T-cell (primary cell): ENCODE measurements around the gene ASB13. TPM values are rescaled to one million over a fixed set of nuclear protein-coding genes. Genes with fewer than 3 reads are reported as not detected.

Experiments
- ATAC-seq, 4 experiments: fragments of 200-7000 bp in 3 of 4; fragments of 150-1000 bp in 1 of 4; cut with Tn5 transposase; replicated peaks in 1 of 4; 1 replicate in 3 of 4; 2 replicates in 1 of 4; pipeline ENCODE4 v1.10.0; 2021; ENCODE audit warnings: moderate library complexity in 3 of 4, mild to moderate bottlenecking in 2 of 4, moderate number of reproducible peaks in 1 of 4
- CTCF ChIA-PET, 2 donors: fragments of 300-600 bp; sonication (Branson Sonifier 250); formaldehyde crosslinking; loops; one replicate each; lab custom pipeline; 2022; ENCODE audit warnings: antibody characterized with exemption in 2 of 2; lab: Charles Lee
- POLR2A ChIA-PET, 2 donors: fragments of 300-600 bp; sonication (Branson Sonifier 250); formaldehyde crosslinking; loops; one replicate each; lab custom pipeline; 2022; ENCODE audit warnings: antibody characterized with exemption in 2 of 2; lab: Charles Lee
- DNase-seq, 35 experiments: peaks; one replicate each; pipeline versions ENCODE4 v3.0.0 to v3.0.0-alpha.2; 2013 to 2023
- H3K27ac ChIP-seq: one replicate; pipeline ENCODE4 v1.5.1; 2013; ENCODE audit warnings: low read length
- H3K27me3 ChIP-seq, 2 experiments: replicated peaks in 1 of 2; 1 replicate in 1 of 2; 2 replicates in 1 of 2; pipeline versions ENCODE4 v1.6.1 to v1.7.0; 2013; ENCODE audit warnings: low read length in 1 of 2, mixed read lengths in 1 of 2; ENCODE audit not compliant: control insufficient read depth in 2 of 2, insufficient read depth in 2 of 2; ENCODE audit errors: extremely low read depth in 1 of 2
- H3K36me3 ChIP-seq, 2 donors: 1 replicate in 1 of 2; 2 replicates in 1 of 2; pipeline versions ENCODE4 v1.6.1 to v1.7.0; 2013; ENCODE audit warnings: low read length in 1 of 2; ENCODE audit not compliant: control insufficient read depth in 2 of 2, insufficient read depth in 1 of 2; ENCODE audit errors: extremely low read depth in 1 of 2
- H3K4me1 ChIP-seq, 2 experiments: 1 replicate in 1 of 2; 2 replicates in 1 of 2; pipeline versions ENCODE4 v1.6.1 to v1.7.0; 2013; ENCODE audit warnings: low read length in 2 of 2, mixed read lengths in 1 of 2; ENCODE audit not compliant: insufficient read depth in 2 of 2, control insufficient read depth in 1 of 2; ENCODE audit errors: extremely low read depth in 1 of 2
- H3K4me3 ChIP-seq, 2 donors: 1 replicate in 1 of 2; 2 replicates in 1 of 2; pipeline versions ENCODE4 v1.5.1 to v1.7.0; 2013; ENCODE audit warnings: mild to moderate bottlenecking in 2 of 2, low read length in 1 of 2, moderate library complexity in 1 of 2; ENCODE audit not compliant: control insufficient read depth in 1 of 2; ENCODE audit errors: extremely low read depth in 1 of 2
- H3K9me3 ChIP-seq: 2 replicates; pipeline ENCODE4 v1.7.0; 2013
- H3K27ac Mint-ChIP-seq, 2 donors: one replicate each; pipeline ENCODE4 v1.8.0; 2020 to 2021; ENCODE audit warnings: mild to moderate bottlenecking in 2 of 2, mixed read lengths in 2 of 2
- H3K27me3 Mint-ChIP-seq, 2 donors: one replicate each; pipeline ENCODE4 v1.8.0; 2021 to 2022; ENCODE audit warnings: mixed read lengths in 2 of 2
- H3K36me3 Mint-ChIP-seq: one replicate; pipeline ENCODE4 v1.8.0; 2021; ENCODE audit warnings: mixed read lengths
- H3K4me1 Mint-ChIP-seq, 3 donors: one replicate each; pipeline ENCODE4 v1.8.0; 2020 to 2022; ENCODE audit warnings: mixed read lengths in 3 of 3, mild to moderate bottlenecking in 1 of 3
- H3K4me3 Mint-ChIP-seq, 3 donors: one replicate each; pipeline ENCODE4 v1.8.0; 2020 to 2022; ENCODE audit warnings: mild to moderate bottlenecking in 3 of 3, mixed read lengths in 3 of 3, moderate library complexity in 3 of 3
- H3K9me3 Mint-ChIP-seq, 3 donors: one replicate each; pipeline ENCODE4 v1.8.0; 2020 to 2022; ENCODE audit warnings: mixed read lengths in 3 of 3
- WGBS: methylation state at CpG from one replicate; pipeline ENCODE4 v1.1.5; 2013; ENCODE audit warnings: missing lambda C conversion rate; ENCODE audit not compliant: insufficient coverage; 5-methylcytosine and 5-hydroxymethylcytosine counted together
- total RNA-seq, 35 experiments: library from RNA in 6 of 35; stranded (reverse) in 6 of 35; fragments of 120-200 nt in 1 of 35; gene quantifications; one replicate each; pipeline versions ENCODE4 v1.2.1 to v1.2.4 and lab custom pipeline; 2013 to 2026

Gene ASB13
- total RNA-seq, 5 donors from 2014 or later (not counting 1 experiment from before 2014, with no cell fraction given): 9.4 to 22.8 (median 14.1) TPM

DNA sequence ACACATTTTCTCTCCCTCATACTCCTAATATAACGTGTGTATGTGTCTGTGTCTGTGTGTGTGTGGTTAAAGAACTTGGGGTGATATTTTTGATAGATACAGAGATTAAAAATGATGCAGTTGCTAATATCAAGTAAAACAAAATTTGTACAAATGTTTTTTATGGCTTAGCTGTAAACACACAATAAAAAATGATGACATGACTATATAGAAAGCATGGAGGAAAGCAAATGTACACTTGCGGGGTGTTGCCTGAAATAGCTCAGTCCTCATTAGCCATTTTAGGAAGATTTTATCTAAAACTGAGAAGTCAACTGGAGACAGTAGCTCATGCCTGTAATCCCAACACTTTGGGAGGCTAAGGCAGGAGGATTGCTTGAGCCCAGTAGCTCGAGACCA lies 12.6 kb upstream of the ASB13 start:
- peaks cover 0 to 15% of the 10 kb centered on the region in 2 experiments for H3K27me3 ChIP-seq
- no peak overlapping the region for H3K4me3 ChIP-seq
- no CpG with 5 or more reads among the region's 3 CpGs for WGBS
- no peaks in the 10 kb centered on the region for H3K4me1 ChIP-seq
- DNase-seq (no peak), ATAC-seq (no peak)
- ChIA-PET POLR2A (no interaction called here), CTCF (interaction anchor here (0.6 to 0.8 kb wide), 2 partner anchors 11 to 281 kb away, joined by 4 to 13 read pairs; no protein-coding TSS in a partner anchor)
- no peaks in the 10 kb centered on the region for H3K36me3 ChIP-seq
- H3K9me3 ChIP-seq: no peaks in the 10 kb centered on the region
- no peak overlapping the region for H3K27ac ChIP-seq
- H3K27ac Mint-ChIP-seq: no peak overlapping the region
- H3K36me3 Mint-ChIP-seq: peaks cover 5% of the 10 kb centered on the region
- peaks cover 3% of the 10 kb centered on the region in 3 donors for H3K4me1 Mint-ChIP-seq
- H3K27me3 Mint-ChIP-seq: peaks cover 14 to 33% of the 10 kb centered on the region in 2 donors
- peaks cover 0 to 4% (median 0%) of the 10 kb centered on the region in 3 donors for H3K9me3 Mint-ChIP-seq
- H3K4me3 Mint-ChIP-seq: no peak overlapping the region

DNA sequence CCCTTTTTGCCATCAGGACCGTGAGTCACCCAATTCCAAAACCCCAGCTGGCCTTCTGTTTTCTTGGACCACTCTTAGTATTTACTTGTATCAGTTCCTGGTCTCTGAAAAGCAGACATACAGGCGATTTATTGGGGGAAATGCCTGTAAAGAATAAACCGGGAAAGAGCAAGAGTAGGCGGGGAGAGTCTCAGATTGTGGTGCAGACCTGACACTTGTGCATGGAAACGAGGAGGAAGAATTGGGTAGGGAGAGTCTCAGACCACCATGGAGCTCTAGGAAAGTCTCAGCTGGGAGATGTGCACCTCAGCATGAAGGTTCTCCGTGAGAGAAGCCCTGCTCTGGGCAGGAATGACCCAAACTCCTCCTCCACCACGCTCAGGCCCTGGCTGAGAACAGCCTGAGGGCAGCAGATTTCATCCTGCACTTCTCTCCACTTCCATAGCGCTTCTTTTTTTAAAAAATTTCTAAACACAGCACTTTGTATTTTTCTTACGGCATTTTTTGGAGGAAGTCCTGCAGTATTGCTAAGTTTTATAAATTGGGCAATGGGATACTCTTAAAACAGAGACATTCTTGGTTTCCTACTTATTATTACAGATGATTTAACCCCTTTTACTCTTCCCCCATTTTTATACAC lies 12.1 kb upstream of the ASB13 start:
- peaks cover 14 to 36% of the 10 kb centered on the region in 2 donors for H3K27me3 Mint-ChIP-seq
- no peak overlapping the region for H3K27ac Mint-ChIP-seq
- no peak for DNase-seq
- Histone ChIP-seq H3K4me1 (no peaks in the 10 kb centered on the region), H3K4me3 (no peak overlapping the region), H3K9me3 (no peaks in the 10 kb centered on the region), H3K27ac (no peak overlapping the region), H3K36me3 (no peaks in the 10 kb centered on the region), H3K27me3 (peaks cover 0 to 15% of the 10 kb centered on the region in 2 experiments)
- ChIA-PET POLR2A (no interaction called here), CTCF (interaction anchor here in 1 of 2 donors (0.8 kb wide), 1 partner anchor 10 kb away, joined by 4 read pairs; no protein-coding TSS in a partner anchor)
- H3K4me1 Mint-ChIP-seq: no peaks in the 10 kb centered on the region
- no peak overlapping the region for H3K4me3 Mint-ChIP-seq
- peaks cover 0 to 5% (median 0%) of the 10 kb centered on the region in 3 donors for H3K9me3 Mint-ChIP-seq
- no peak for ATAC-seq
- WGBS: 61% methylated on average over 4 of the region's 9 CpGs
- peaks cover 5% of the 10 kb centered on the region for H3K36me3 Mint-ChIP-seq

DNA sequence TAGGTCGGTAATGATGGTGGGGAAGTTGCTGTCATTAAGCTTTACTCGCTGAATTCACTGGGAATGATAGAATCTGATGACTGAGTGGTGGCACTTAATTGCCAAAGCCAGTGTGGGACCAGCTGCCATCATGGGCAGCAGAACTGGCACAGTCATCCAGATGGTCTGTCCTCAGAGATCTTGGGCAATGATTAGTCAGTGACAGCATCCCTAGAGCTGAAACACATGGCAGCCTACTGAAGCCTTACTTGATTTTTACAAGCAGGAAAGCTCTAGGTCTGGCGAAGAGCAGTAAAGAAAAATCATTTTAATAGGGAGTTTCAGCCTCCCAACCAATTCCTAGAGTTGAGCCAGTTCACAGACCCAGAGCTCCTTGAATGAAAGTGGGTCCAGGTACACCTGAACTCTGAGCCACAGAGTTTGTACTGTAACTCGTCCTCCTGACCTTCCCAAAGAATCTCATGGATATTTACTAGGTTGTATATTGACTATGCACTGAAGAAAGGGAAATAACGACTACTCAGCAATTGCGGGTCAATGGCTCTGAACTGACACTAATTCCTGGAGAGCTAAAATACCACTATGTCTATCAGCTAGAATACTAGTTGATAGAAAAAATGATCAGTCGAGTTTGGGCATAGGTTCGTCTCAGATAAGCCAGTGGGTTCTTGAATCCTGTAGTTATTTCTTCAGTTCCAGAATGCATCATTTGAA lies 4.4 kb upstream of the ASB13 start:
- H3K27ac Mint-ChIP-seq: no peak overlapping the region
- POLR2A ChIA-PET: interaction anchor here in 1 of 2 donors (0.6 kb wide), 1 partner anchor 1780 kb away, joined by 3 read pairs; no protein-coding TSS in a partner anchor

DNA sequence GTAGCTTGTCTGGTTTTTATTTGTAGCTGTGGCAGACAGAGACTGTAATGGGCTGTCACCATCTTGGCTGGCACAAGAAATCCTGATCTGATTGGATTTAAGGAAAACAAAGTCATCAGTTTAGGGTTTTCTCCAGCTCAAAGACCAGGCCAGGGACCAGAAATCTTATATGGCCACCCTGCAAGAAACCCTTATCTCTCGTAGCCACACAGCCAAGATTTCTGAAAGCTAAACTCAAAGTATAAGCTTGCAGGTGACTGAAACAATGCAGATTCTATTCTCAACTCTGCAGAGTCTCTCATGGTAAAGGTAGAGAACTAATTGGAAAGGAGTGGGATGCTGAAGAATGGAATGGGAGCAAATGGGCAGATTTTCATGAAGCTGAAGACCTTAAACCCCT lies 3.2 kb upstream of the ASB13 start:
- no peak overlapping the region for H3K4me3 ChIP-seq
- DNase-seq (no peak), ATAC-seq (no peak)
- H3K27ac ChIP-seq: no peak overlapping the region
- H3K4me3 Mint-ChIP-seq: no peak overlapping the region
- no peaks in the 10 kb centered on the region for H3K36me3 ChIP-seq
- no peaks in the 10 kb centered on the region for H3K27me3 ChIP-seq
- CTCF ChIA-PET: interaction anchor here in 1 of 2 donors (0.6 kb wide), 1 partner anchor 14 kb away, joined by 3 read pairs; no protein-coding TSS in a partner anchor
- POLR2A ChIA-PET: interaction anchor here in 1 of 2 donors (0.6 kb wide), 2 partner anchors 15 to 36 kb away, joined by 3 to 5 read pairs; no protein-coding TSS in a partner anchor
- no peaks in the 10 kb centered on the region for H3K9me3 ChIP-seq
- H3K4me1 ChIP-seq: peaks cover 9 to 12% of the 10 kb centered on the region in 2 experiments
- no CpG with 5 or more reads among the region's 1 CpG for WGBS
- H3K36me3 Mint-ChIP-seq: peaks cover 4% of the 10 kb centered on the region
- peaks cover 0 to 13% (median 0%) of the 10 kb centered on the region in 3 donors for H3K9me3 Mint-ChIP-seq
- no peak overlapping the region for H3K27ac Mint-ChIP-seq
- peaks cover 0 to 10% of the 10 kb centered on the region in 2 donors for H3K27me3 Mint-ChIP-seq
- peaks cover 17 to 23% (median 17%) of the 10 kb centered on the region in 3 donors for H3K4me1 Mint-ChIP-seq

More for the DNA sequence above, 4.4 kb upstream of the ASB13 start:
- Mint-ChIP-seq H3K27me3 (peaks cover 0 to 13% of the 10 kb centered on the region in 2 donors), H3K4me1 (peaks cover 7 to 14% (median 10%) of the 10 kb centered on the region in 3 donors), H3K9me3 (peaks cover 0 to 14% (median 0%) of the 10 kb centered on the region in 3 donors), H3K36me3 (peaks cover 5% of the 10 kb centered on the region), H3K4me3 (no peak overlapping the region)
- no peaks in the 10 kb centered on the region for H3K36me3 ChIP-seq
- CTCF ChIA-PET: no interaction called here
- 84% methylated on average over 2 of the region's 8 CpGs for WGBS
- no peak overlapping the region for H3K4me3 ChIP-seq
- ATAC-seq (no peak), DNase-seq (no peak)
- peaks cover 6 to 10% of the 10 kb centered on the region in 2 experiments for H3K4me1 ChIP-seq
- H3K27ac ChIP-seq: no peak overlapping the region
- peaks cover 0 to 2% of the 10 kb centered on the region in 2 experiments for H3K27me3 ChIP-seq
- no peaks in the 10 kb centered on the region for H3K9me3 ChIP-seq

DNA sequence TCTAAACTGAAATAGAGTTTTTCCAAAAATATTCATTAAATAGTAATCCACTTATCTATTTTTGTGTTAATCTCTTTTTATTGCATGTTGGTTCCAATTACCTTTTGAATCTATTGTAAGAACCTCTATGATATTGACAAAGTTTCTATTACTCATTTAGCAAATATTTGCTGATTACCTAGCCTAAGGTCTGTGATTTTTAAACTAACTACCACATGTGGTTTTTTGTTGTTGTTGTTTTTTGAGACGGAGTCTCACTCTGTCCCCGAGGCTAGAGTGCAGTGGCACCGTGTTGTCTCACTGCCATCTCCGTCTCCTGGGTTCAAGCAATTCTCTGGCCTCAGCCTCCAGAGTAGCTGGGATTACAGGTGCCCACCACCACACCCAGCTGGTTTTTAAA lies 2.0 kb upstream of the ASB13 start:
- Histone ChIP-seq H3K36me3 (no peaks in the 10 kb centered on the region), H3K4me3 (no peak overlapping the region), H3K4me1 (peaks cover 9 to 12% of the 10 kb centered on the region in 2 experiments), H3K9me3 (no peaks in the 10 kb centered on the region), H3K27ac (no peak overlapping the region), H3K27me3 (no peaks in the 10 kb centered on the region)
- WGBS: no CpG with 5 or more reads among the region's 4 CpGs
- Mint-ChIP-seq H3K4me1 (peaks cover 23 to 33% (median 23%) of the 10 kb centered on the region in 3 donors), H3K36me3 (no peaks in the 10 kb centered on the region), H3K4me3 (no peak overlapping the region), H3K27me3 (peaks cover 0 to 3% of the 10 kb centered on the region in 2 donors), H3K27ac (no peak overlapping the region), H3K9me3 (peaks cover 0 to 8% (median 0%) of the 10 kb centered on the region in 3 donors)
- DNase-seq: no peak
- ChIA-PET POLR2A (no interaction called here), CTCF (interaction anchor here in 1 of 2 donors (1.0 kb wide), 1 partner anchor 11 kb away, joined by 4 read pairs; no protein-coding TSS in a partner anchor)
- ATAC-seq: no peak
